OCI-LY1 (cell line): ENCODE measurements around the gene GPR176.

ENCODE experiments used
- H2AFZ ChIP-seq: fragments of 200-600 bp; sonication (generic), shearing (Covaris generic); 2 replicates; pipeline ENCODE4 v1.6.0; 2014; ENCODE audit warnings: antibody characterized with exemption, mild to moderate bottlenecking, low read length
- H3F3A ChIP-seq: fragments of 200-600 bp; sonication (generic), shearing (Covaris generic); 2 replicates; pipeline ENCODE4 v1.6.0; 2014; ENCODE audit warnings: mild to moderate bottlenecking, antibody characterized with exemption, low read length, moderate library complexity; ENCODE audit not compliant: insufficient read depth
- H3K27ac ChIP-seq: fragments of 200-600 bp; sonication (generic); 2 replicates; pipeline ENCODE4 v1.5.1; 2014; ENCODE audit warnings: low read length, mixed run types, mild to moderate bottlenecking, low read depth; ENCODE audit not compliant: poor library complexity, severe bottlenecking
- H3K27me3 ChIP-seq: fragments of 200-600 bp; sonication (generic); 2 replicates; pipeline ENCODE4 v1.6.0; 2014; ENCODE audit warnings: antibody characterized with exemption, mild to moderate bottlenecking, low read length, moderate library complexity; ENCODE audit not compliant: insufficient read depth
- H3K36me3 ChIP-seq: fragments of 200-600 bp; sonication (generic); 2 replicates; pipeline ENCODE4 v1.6.1; 2014; ENCODE audit warnings: mild to moderate bottlenecking, antibody characterized with exemption, low read length, moderate library complexity, mixed read lengths; ENCODE audit not compliant: insufficient read depth
- H3K4me1 ChIP-seq: fragments of 200-600 bp; sonication (generic); 2 replicates; pipeline ENCODE4 v1.5.1; 2014; ENCODE audit warnings: mild to moderate bottlenecking, low read length, moderate library complexity; ENCODE audit not compliant: insufficient read depth, severe bottlenecking
- H3K4me2 ChIP-seq: fragments of 200-600 bp; sonication (generic), shearing (Covaris generic); 2 replicates; pipeline ENCODE4 v1.6.1; 2014; ENCODE audit warnings: low read length
- H3K4me3 ChIP-seq: fragments of 200-600 bp; sonication (generic); 2 replicates; pipeline ENCODE4 v1.5.1; 2014; ENCODE audit warnings: low read length, low read depth, mild to moderate bottlenecking, mixed read lengths; ENCODE audit not compliant: poor library complexity, severe bottlenecking
- H3K79me2 ChIP-seq: fragments of 200-600 bp; shearing (Covaris generic); 2 replicates; pipeline ENCODE4 v1.6.1; 2016; ENCODE audit warnings: mixed run types, low read length, mixed read lengths; ENCODE audit not compliant: insufficient read depth
- H3K9ac ChIP-seq: fragments of 200-600 bp; sonication (generic), shearing (Covaris generic); 2 replicates; pipeline ENCODE4 v1.6.1; 2014; ENCODE audit warnings: mild to moderate bottlenecking, low read length, mixed read lengths
- H3K9me2 ChIP-seq: fragments of 200-600 bp; sonication (generic), shearing (Covaris generic); 2 replicates; pipeline ENCODE4 v1.6.1; 2014; ENCODE audit warnings: low read depth, mild to moderate bottlenecking, low read length, mixed read lengths
- H3K9me3 ChIP-seq: fragments of 200-600 bp; shearing (Covaris generic); 2 replicates; pipeline ENCODE4 v1.6.1; 2014; ENCODE audit warnings: low read length, mixed read lengths
- H4K20me1 ChIP-seq: fragments of 200-600 bp; sonication (generic), shearing (Covaris generic); 2 replicates; pipeline ENCODE4 v1.6.0; 2016; ENCODE audit warnings: mild to moderate bottlenecking, low read length; ENCODE audit not compliant: insufficient read depth
- EZH2 ChIP-seq: fragments of 200-600 bp; sonication (generic), shearing (Covaris generic); IDR thresholded peaks from 2 replicates; pipeline ENCODE4 v1.8.0; 2017; ENCODE audit warnings: borderline replicate concordance, mixed run types, mild to moderate bottlenecking, antibody characterized with exemption, low read length, moderate library complexity, mixed read lengths
- TF ChIP-seq, protein P1 (sequence below): fragments of 200-600 bp; sonication (generic), shearing (Covaris generic); IDR thresholded peaks from 2 replicates; pipeline ENCODE4 v1.5.1; 2017; ENCODE audit warnings: mild to moderate bottlenecking, antibody characterized with exemption, low read length, moderate library complexity, mixed read lengths

Gene GPR176

DNA sequence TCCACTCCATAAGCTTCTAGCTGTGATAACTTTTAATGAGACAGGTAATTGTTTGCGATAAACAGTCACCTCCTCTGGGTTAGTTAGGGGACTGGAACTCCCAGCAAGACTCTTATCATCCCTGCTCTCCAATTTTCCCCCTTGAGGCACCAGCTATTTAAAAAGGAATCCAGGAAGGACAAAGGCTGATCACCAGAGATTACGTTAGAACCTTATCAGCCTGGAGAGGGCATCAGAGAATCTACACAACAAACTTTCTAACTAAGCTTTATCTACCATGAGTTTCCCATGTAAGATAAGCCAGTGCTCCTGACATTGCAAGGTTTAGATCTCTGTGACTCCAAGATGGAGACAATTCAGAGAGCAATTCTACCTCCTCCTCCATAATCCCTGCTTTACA is 31.3 kb downstream of the GPR176 start:
- Histone ChIP-seq H3K4me3 (no peak overlapping the region), H3K27me3 (no peaks in the 10 kb centered on the region), H3K27ac (no peak overlapping the region), H3F3A (no peaks in the 10 kb centered on the region), H3K4me2 (no peak overlapping the region), H3K9me2 (no peaks in the 10 kb centered on the region), H3K36me3 (no peaks in the 10 kb centered on the region), H3K79me2 (no peaks in the 10 kb centered on the region), H3K4me1 (no peaks in the 10 kb centered on the region), H2AFZ (no peak overlapping the region), H3K9me3 (no peaks in the 10 kb centered on the region), H3K9ac (no peak overlapping the region), H4K20me1 (no peaks in the 10 kb centered on the region)
- no peak for TF ChIP-seq EZH2
- TF ChIP-seq, protein P1, sequence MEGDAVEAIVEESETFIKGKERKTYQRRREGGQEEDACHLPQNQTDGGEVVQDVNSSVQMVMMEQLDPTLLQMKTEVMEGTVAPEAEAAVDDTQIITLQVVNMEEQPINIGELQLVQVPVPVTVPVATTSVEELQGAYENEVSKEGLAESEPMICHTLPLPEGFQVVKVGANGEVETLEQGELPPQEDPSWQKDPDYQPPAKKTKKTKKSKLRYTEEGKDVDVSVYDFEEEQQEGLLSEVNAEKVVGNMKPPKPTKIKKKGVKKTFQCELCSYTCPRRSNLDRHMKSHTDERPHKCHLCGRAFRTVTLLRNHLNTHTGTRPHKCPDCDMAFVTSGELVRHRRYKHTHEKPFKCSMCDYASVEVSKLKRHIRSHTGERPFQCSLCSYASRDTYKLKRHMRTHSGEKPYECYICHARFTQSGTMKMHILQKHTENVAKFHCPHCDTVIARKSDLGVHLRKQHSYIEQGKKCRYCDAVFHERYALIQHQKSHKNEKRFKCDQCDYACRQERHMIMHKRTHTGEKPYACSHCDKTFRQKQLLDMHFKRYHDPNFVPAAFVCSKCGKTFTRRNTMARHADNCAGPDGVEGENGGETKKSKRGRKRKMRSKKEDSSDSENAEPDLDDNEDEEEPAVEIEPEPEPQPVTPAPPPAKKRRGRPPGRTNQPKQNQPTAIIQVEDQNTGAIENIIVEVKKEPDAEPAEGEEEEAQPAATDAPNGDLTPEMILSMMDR = no peak

DNA sequence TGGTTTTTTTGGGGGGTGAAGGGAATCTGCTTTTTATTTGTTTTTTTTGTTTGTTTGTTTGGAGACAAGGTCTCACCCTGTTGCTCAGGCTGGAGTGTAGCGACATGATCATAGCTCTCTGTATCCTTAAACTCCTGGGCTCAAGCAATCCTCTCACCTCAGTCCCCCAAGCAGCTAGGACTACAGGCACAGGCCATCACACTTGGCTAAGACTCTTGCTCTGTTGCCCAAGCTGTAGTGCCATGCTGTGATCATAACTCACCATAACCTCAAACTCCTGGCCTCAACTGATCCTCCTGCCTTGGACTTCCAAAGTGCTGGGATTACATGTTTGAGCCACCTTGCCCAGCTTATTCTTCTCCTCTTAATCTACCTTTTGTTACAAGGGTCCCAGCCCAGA is 31.8 kb downstream of the GPR176 start:
- no peaks in the 10 kb centered on the region for H3K27me3 ChIP-seq
- no peak overlapping the region for H2AFZ ChIP-seq
- H3K4me1 ChIP-seq = no peaks in the 10 kb centered on the region
- H4K20me1 ChIP-seq = no peaks in the 10 kb centered on the region
- H3K4me2 ChIP-seq = no peak overlapping the region
- H3K4me3 ChIP-seq = no peak overlapping the region
- no peaks in the 10 kb centered on the region for H3K9me2 ChIP-seq
- H3K27ac ChIP-seq = no peak overlapping the region
- no peak overlapping the region for H3K9ac ChIP-seq
- H3F3A ChIP-seq = no peaks in the 10 kb centered on the region
- TF ChIP-seq, protein P1 = no peak
- no peak for TF ChIP-seq EZH2
- H3K36me3 ChIP-seq = no peaks in the 10 kb centered on the region
- H3K9me3 ChIP-seq = no peaks in the 10 kb centered on the region
- H3K79me2 ChIP-seq = no peaks in the 10 kb centered on the region

DNA sequence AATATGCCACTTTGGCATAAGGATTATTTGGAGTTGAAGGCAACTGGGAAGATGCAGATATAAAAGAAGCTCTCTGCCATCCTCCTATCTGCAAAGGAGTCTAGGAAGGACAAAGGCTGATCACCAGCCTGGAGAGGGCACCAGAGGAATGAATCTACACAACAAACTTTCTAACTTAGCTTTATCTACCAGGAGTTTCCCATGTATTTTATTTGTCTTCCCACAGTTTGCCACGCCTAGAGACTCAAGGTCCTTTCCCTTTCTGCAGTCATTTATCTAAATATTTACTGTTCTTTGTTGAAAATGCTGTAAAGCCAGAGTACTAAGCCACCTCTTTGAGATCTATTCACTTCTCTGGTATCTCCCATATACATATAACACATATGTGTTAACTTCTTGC is 32.2 kb downstream of the GPR176 start:
- H3K9ac ChIP-seq = no peak overlapping the region
- no peaks in the 10 kb centered on the region for H3K4me1 ChIP-seq
- no peak overlapping the region for H2AFZ ChIP-seq
- no peak overlapping the region for H3K4me3 ChIP-seq
- H3K36me3 ChIP-seq = no peaks in the 10 kb centered on the region
- H3K9me3 ChIP-seq = no peaks in the 10 kb centered on the region
- H3K4me2 ChIP-seq = no peak overlapping the region
- H3K79me2 ChIP-seq = no peaks in the 10 kb centered on the region
- no peak for TF ChIP-seq EZH2
- TF ChIP-seq, protein P1 = peak; percentile 52
- H3K27me3 ChIP-seq = no peaks in the 10 kb centered on the region
- no peaks in the 10 kb centered on the region for H3F3A ChIP-seq
- no peaks in the 10 kb centered on the region for H3K9me2 ChIP-seq
- no peak overlapping the region for H3K27ac ChIP-seq
- no peaks in the 10 kb centered on the region for H4K20me1 ChIP-seq
